Right kidney (tissue), 1 donor: ENCODE results near the gene ATP5IF1.

ENCODE experiments used
- DNase-seq: peaks from one replicate; pipeline ENCODE4 v3.0.0-alpha.2; 2016

Gene ATP5IF1

GRCh38 chr1:28232558-28233263, 3.2 kb upstream of the ATP5IF1 start, which contains the start of gene DNAJC8:
Gene DNAJC8 (minus strand): TSS chr1:28233029. CDS start chr1:28232998, 31 bp downstream.
- DNase-seq, result peak; percentile 78

- DNase-seq, result peak; percentile 16
Observed at GRCh38 chr1:28233264-28233606, 2.7 kb upstream of the ATP5IF1 start.

DNA sequence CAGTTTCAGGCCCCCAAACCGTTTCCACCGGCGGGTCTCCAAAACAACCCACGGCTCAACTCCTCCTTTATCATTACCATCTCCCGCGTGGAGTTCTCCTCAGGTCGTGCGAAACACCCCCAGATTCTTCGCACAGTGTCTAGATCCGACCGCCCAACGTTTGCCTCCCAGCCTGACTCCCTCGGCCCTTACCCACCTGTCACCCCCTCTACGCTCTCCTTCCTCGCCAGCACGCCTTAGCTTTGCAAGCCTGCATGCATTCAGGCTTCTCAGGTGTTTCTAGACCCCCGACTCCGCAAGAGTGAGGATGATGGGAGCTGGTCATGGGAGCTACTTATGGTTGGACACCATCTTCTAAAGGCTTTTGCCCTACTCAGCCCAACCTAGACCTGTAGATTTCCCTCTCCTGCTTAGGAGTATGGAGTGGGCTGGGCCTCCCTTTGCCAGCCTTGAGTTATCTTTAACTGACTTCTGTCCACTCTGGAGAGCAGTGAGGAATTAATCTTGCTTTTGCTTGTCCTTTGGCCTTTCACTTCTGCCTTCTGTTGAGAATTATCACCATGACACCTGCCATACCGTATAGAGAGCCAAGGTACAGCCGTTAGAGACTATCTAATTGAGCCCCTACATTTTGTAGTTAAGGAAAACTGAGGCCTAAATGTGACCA, 865 bp downstream of the ATP5IF1 start:
- DNase-seq, result peak; percentile 48

GRCh38 chr1:28239004-28239403, 3.1 kb downstream of the ATP5IF1 start:
- DNase-seq, result no peak

GRCh38 chr1:28240024-28240423, 4.1 kb downstream of the ATP5IF1 start:
- no peak for DNase-seq

DNA sequence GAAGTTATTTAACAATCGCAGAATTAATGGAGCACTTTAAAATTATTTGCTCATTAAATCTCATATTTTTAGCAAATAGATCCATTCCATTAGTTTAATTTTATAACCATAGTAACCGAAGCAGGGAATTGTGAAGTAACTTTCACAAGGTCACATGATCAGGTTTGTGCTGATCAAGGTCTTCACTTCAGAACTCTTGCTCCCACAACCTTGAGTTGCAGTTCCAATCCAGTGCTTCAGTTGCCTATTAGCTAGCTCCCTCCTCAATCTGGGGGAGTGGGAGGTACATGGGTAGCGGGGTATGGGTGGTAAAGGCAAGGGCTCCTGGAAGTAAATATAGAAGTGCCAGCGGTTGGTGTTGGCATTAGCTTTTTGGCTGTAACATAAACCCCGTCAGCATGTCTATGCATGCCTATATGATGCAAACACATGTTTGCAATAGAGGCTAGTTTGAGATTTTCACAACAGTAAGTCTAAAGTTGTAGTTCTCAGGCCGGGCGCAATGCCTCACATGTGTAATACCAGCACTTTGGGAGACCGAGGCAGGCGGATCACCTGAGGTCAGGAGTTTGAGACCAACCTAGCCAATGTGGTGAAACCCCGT, 5.8 kb downstream of the ATP5IF1 start:
- DNase-seq, result peak; percentile 25

GRCh38 chr1:28243685-28244311, 7.9 kb downstream of the ATP5IF1 start:
- DNase-seq, result peak; percentile 26

GRCh38 chr1:28244549-28245251, 8.8 kb downstream of the ATP5IF1 start:
- DNase-seq, result no peak

DNA sequence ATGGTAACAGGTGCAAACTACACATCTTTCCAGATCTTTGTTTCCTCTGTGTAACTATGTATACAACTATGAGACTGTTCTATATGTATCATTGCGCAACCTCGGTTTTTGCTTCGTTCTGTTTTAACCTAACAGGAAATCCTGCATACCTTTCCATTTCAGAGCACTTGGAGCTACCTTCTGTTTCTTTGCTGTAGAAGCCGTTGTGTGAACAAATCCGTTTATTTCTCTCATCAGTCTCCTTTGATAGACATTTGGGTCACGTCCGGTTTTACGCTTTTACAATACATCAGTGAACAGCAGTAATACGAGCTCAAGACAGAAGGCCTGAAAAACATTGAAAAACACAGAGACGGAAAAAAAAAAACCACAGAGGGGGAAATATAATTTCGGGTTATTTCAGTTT, 10.5 kb downstream of the ATP5IF1 start:
- no peak for DNase-seq

- no peak for DNase-seq
Observed at GRCh38 chr1:28247612-28248272, 11.8 kb downstream of the ATP5IF1 start.

GRCh38 chr1:28248273-28249012, 12.5 kb downstream of the ATP5IF1 start:
- DNase-seq, result peak; percentile 78

DNA sequence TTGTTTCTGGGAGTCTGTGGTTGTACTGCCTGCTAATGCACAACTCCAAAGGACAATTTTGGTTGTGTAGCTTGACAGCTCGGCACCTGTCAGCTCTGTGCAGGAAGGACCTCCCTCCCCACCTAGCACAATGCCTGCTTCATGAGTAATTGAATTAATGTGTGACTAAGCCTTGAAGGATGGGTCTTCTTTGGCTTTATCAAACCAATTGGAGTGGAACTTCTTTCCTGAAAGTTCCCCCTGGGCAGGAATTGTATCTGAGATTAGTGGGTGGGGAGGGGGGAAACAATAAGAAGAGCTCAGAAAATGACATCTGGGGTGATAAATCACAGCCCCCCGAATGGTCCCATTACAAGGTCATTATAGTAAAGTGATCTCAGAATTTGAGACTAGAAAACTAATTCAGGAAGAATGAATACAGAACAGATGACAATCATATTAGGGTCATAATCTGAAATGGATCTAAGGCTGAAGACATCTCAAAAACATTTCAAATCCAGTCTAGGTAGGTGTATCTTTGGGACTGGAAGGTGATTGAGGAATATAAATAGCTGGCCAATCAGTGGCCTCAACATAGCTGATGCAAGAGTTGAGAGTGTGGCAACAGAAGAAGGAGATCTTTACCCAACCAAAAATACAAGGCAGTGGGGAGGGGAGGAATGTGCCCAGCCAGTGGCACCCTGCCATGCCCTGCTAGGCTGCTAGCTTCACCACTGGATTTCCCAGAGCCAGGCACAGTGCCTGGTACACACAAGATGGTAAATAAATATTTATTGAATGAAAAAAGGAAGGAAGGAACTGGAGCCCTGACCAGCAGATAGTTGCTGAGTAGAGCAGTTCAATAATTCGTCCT, 13.3 kb downstream of the ATP5IF1 start:
- no peak for DNase-seq

DNA sequence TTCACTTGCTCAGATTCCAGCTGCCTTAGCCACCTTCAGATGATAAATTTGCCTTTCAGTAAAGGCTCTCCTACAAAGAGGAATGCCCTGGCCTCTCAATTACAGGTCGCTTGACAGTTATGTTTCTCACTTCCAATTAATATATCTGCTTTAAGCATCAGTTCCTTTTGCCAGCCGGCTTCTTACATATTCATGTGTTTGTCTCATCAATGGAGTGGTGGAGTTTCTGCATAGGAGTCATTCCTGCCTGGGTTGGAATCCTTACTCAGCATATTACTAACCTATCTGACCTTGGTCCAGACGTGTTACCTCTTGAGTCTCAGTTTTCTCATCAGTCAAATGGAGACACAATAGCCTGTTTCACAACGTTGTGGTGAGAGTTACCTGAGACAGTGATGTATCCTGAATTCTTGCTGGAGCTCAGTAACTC, 14.0 kb downstream of the ATP5IF1 start:
- DNase-seq, result no peak

- no peak for DNase-seq
Observed at GRCh38 chr1:28256197-28256827, 20.4 kb downstream of the ATP5IF1 start.

DNA sequence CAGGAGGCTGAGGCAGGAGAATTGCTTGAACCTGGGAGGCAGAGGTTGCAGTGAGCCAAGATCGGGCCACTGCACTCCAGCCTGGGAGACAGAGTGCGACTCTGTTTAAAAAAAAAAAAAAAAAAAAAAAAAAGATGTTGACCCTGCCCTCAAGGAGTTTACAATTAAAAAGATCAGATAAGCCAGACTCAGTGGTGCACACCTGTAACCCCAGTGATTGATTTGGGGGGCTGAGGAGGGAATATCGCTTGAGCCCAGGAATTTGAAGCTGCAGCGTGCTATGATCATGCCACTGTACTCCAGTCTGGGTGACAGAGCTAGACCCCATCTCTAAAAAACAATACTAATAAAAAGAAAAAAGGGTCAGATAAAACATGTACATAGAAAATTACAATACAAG, 21.8 kb downstream of the ATP5IF1 start:
- DNase-seq, result no peak

GRCh38 chr1:28258628-28259251, 22.8 kb downstream of the ATP5IF1 start:
- no peak for DNase-seq

DNA sequence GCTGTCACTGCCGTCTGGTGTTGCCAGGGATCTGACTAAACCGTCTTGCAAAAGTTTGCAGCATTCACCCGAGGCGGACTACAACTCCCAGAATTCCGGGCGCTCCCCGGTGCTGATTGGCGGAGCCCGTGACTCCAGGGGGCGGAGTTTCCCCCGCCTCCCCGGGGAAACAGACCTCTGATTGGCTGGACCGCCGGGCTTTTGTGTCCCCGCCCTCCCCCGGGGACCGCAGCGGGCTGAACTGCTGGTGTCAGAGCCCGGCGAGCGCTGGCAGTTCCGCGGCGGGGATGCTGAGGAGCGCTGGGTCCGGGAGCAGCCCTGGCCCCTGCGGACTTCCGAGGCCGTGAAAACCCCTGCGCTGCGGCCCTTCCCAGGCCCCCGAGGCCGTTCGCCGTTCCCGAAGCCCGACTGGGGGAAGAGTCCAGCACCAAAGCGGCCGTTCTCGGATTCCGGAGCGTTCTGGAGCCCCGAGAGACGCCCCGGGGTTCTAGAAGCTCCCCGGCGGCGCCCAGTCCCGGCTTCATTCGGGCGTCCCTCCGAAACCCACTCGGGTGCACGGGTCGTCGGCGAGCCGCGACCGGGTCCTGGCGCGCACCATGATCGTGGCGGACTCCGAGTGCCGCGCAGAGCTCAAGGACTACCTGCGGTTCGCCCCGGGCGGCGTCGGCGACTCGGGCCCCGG, 23.5 kb downstream of the ATP5IF1 start, which contains the start of gene SESN2:
TSS of gene SESN2 (plus strand) at position 267 of the 682 bp plus-strand sequence. CDS start at position 597, 330 bp downstream.
- DNase-seq, result peak; percentile 87
